ENCODE measurements around the gene MPPED2. TPM values are rescaled to one million over a fixed set of nuclear protein-coding genes. Genes with fewer than 3 reads are reported as not detected.

MPPED2 gene
- total and polyA plus RNA-seq, 2 donors (not counting 3 experiments of a cell fraction or from before 2014, with no cell fraction given) = not detected

- Histone ChIP-seq H3K4me2 (ENCODE audit: insufficient read depth, low read length) (no peak overlapping the region), H3K9me1 (replicated peaks; ENCODE audit: control insufficient read depth, extremely low read depth, insufficient read depth, low read length) (no peaks in the 10 kb centered on the region), H3K4me3 (replicated peaks in 1 of 3; ENCODE audit: insufficient read depth in 1 of 3, low read depth in 1 of 3, low read length in 3 of 3) (no peak overlapping the region), H2AFZ (ENCODE audit: low read depth, low read length) (no peak overlapping the region), H3K4me1 (ENCODE audit: control insufficient read depth, extremely low read depth, insufficient read depth, low read length) (no peaks in the 10 kb centered on the region), H3K36me3 (ENCODE audit: control insufficient read depth in 2 of 2, extremely low read depth in 1 of 2, insufficient read depth in 2 of 2, low read length in 2 of 2) (no peaks in the 10 kb centered on the region), H3K9me3 (replicated peaks; ENCODE audit: control insufficient read depth, insufficient read depth, low read length) (no peaks in the 10 kb centered on the region), H4K20me1 (replicated peaks; ENCODE audit: control insufficient read depth, extremely low read depth, insufficient read depth, low read length) (no peaks in the 10 kb centered on the region), H3K79me2 (ENCODE audit: control insufficient read depth, insufficient read depth, low read length) (no peaks in the 10 kb centered on the region), H3K27me3 (ENCODE audit: control insufficient read depth in 2 of 2, insufficient read depth in 2 of 2, low read length in 2 of 2) (no peaks in the 10 kb centered on the region), H3K9ac (replicated peaks; ENCODE audit: extremely low read depth, insufficient read depth, low read length) (no peak overlapping the region), H3K27ac (ENCODE audit: insufficient read depth, low read depth, low read length) (no peak overlapping the region)
- TF ChIP-seq CTCF (IDR thresholded peaks at IDR 0.05; ENCODE audit: extremely low read depth in 1 of 2, insufficient read depth in 1 of 2, low read depth in 1 of 2, low read length in 2 of 2) = no peak
- no peak for TF ChIP-seq JUN (IDR thresholded peaks at IDR 0.05; ENCODE audit: borderline replicate concordance, insufficient read depth, insufficient read length, low read depth)
- intact Hi-C loops (cut with micrococcal nuclease) = no loop called here
- dilution Hi-C loops (cut with MboI; ENCODE audit: extremely low pct_ligation_motif_present, low sequenced_read_pairs) = no loop called here
- ChIA-PET POLR2A (no interaction called here), CTCF (no interaction called here)
- no peak for DNase-seq (ENCODE audit: low read depth, low spot score)
- no peak for FAIRE-seq
- no TSS peak for BruUV-seq (replicated peaks)
Observed at GRCh38 chr11:30462421-30462820, 123.7 kb downstream of the MPPED2 start.

- no peak overlapping the region for H3K27ac ChIP-seq (ENCODE audit: insufficient read depth, low read depth, low read length)
- TF ChIP-seq EZH2 (IDR thresholded peaks at IDR 0.05; ENCODE audit: borderline replicate concordance, low read depth, low read length, severe bottlenecking) = no peak
- TF ChIP-seq MYC (IDR thresholded peaks at IDR 0.05; ENCODE audit: low read depth, low read length) = no peak
- no peak for TF ChIP-seq POLR2A (IDR thresholded peaks at IDR 0.05; ENCODE audit: low read depth, low read length)
- no peak for TF ChIP-seq CTCF (IDR thresholded peaks at IDR 0.05; ENCODE audit: extremely low read depth in 1 of 2, insufficient read depth in 1 of 2, low read depth in 1 of 2, low read length in 2 of 2)
- no peak for TF ChIP-seq POLR2AphosphoS5 (IDR thresholded peaks at IDR 0.05; ENCODE audit: insufficient read depth, low read depth, low read length)
- TF ChIP-seq JUN (IDR thresholded peaks at IDR 0.05; ENCODE audit: borderline replicate concordance, insufficient read depth, insufficient read length, low read depth) = no peak
- no peak for TF ChIP-seq MAX (IDR thresholded peaks at IDR 0.05; ENCODE audit: insufficient read depth, insufficient read length)
- no peak for TF ChIP-seq GATA2 (IDR thresholded peaks at IDR 0.05; ENCODE audit: insufficient read depth, insufficient read length, low read depth, low read length)
- no peak for TF ChIP-seq FOS (IDR thresholded peaks at IDR 0.05; ENCODE audit: borderline replicate concordance, insufficient read depth, low read length)
- dilution Hi-C loops (cut with MboI; ENCODE audit: extremely low pct_ligation_motif_present, low sequenced_read_pairs) = no loop called here
- H4K20me1 ChIP-seq (replicated peaks; ENCODE audit: control insufficient read depth, extremely low read depth, insufficient read depth, low read length) = no peaks in the 10 kb centered on the region
- H3K9ac ChIP-seq (replicated peaks; ENCODE audit: extremely low read depth, insufficient read depth, low read length) = no peak overlapping the region
- no peak for DNase-seq (ENCODE audit: low read depth, low spot score)
- intact Hi-C loops (cut with micrococcal nuclease) = no loop called here
- H3K79me2 ChIP-seq (ENCODE audit: control insufficient read depth, insufficient read depth, low read length) = no peaks in the 10 kb centered on the region
- no peaks in the 10 kb centered on the region for H3K9me3 ChIP-seq (replicated peaks; ENCODE audit: control insufficient read depth, insufficient read depth, low read length)
- FAIRE-seq = no peak
- H3K9me1 ChIP-seq (replicated peaks; ENCODE audit: control insufficient read depth, extremely low read depth, insufficient read depth, low read length) = no peaks in the 10 kb centered on the region
- H3K4me2 ChIP-seq (ENCODE audit: insufficient read depth, low read length) = no peak overlapping the region
- ChIA-PET POLR2A (no interaction called here), CTCF (no interaction called here)
- H3K4me3 ChIP-seq (replicated peaks in 1 of 3; ENCODE audit: insufficient read depth in 1 of 3, low read depth in 1 of 3, low read length in 3 of 3) = no peak overlapping the region
- no peaks in the 10 kb centered on the region for H3K36me3 ChIP-seq (ENCODE audit: control insufficient read depth in 2 of 2, extremely low read depth in 1 of 2, insufficient read depth in 2 of 2, low read length in 2 of 2)
- BruUV-seq (replicated peaks) = no TSS peak
- H3K27me3 ChIP-seq (ENCODE audit: control insufficient read depth in 2 of 2, insufficient read depth in 2 of 2, low read length in 2 of 2) = no peaks in the 10 kb centered on the region
- no peak overlapping the region for H2AFZ ChIP-seq (ENCODE audit: low read depth, low read length)
- H3K4me1 ChIP-seq (ENCODE audit: control insufficient read depth, extremely low read depth, insufficient read depth, low read length) = no peaks in the 10 kb centered on the region
Observed at GRCh38 chr11:30459821-30460220, 126.3 kb downstream of the MPPED2 start.
